Placental epithelial cell (primary cell): ENCODE measurements around the gene RHOJ. TPM values are rescaled to one million over a fixed set of nuclear protein-coding genes. Genes with fewer than 3 reads are reported as not detected.

Experiments used
- total RNA-seq: library from RNA; depleted of rRNA; stranded (reverse); fragments of >200 nt; gene quantifications from 2 replicates; pipeline ENCODE4 v1.2.3, GENCODE V29; 2012

Gene RHOJ
- total RNA-seq, result 0.39 and 0.76 TPM in 2 replicates

DNA sequence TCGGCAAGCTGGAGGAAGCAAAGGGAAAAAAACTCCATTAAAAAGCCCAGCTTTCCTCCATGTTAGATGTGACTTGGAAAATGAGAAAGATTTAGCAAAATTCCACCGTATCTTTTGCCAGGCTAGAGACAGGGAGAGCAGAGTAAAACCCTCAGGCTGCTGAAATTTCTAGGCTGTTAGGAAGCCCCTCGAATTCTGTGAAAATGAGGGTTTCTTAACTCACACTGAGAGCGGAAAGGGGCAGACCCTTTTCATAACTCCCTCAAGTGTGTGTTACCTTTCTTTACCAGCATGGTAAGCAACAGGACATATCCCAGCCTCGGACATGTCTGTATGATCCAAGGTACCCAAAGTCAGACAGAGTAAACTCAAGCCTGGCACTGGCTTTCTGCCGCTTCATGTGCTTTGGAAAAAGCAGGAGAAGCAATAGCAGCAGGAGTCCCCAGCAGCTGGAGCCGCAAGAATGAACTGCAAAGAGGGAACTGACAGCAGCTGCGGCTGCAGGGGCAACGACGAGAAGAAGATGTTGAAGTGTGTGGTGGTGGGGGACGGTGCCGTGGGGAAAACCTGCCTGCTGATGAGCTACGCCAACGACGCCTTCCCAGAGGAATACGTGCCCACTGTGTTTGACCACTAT, at the start of gene RHOJ:
Gene RHOJ, plus strand, starts transcription at position 37 of the 637 bp plus-strand sequence. Its CDS starts 427 bp downstream, at position 464.

DNA sequence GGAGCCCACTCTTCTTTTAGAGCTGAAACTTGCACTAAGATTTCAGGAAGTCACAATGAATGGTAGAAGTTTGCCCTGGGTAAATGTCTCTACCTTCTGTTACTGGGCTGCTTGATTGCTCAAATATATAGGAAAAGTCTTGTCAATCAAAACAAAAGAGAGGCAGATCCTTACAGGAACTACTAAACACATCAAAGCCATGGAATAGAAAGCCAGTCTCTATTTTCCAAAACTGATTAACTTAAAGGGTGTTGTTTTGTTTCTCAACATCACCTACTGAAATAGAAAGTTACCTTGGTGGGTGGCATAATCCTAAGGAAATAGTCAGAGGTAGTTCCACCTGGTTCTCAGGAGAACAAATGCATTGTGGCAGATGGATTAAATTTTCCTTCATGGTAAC, 114.6 kb downstream of the RHOJ start, which contains the start of gene GPHB5:
Gene GPHB5, minus strand, starts transcription at position 101 of the 400 bp plus-strand sequence. CDS start 1,086 bp downstream, outside the sequence.

Other genes starting within 250 kb of the RHOJ start
- gene KCNH5, start 159.0 kb upstream of the RHOJ start, total RNA-seq, result 0.33 and 1.2 TPM in 2 replicates
- not detected in 2 replicates for gene GPHB5, start 114.5 kb downstream of the RHOJ start, total RNA-seq